CD4-positive, alpha-beta T cell treated with Interferon gamma for 1 hour (primary cell): ENCODE measurements around the gene CNN2.

Experiments used
- DNase-seq: peaks from one replicate; pipeline ENCODE4 v3.0.0-alpha.2; 2020

Gene CNN2

GRCh38 chr19:1068009-1069001 is 41.9 kb downstream of the CNN2 start:
- DNase-seq: peak; percentile 77

DNA sequence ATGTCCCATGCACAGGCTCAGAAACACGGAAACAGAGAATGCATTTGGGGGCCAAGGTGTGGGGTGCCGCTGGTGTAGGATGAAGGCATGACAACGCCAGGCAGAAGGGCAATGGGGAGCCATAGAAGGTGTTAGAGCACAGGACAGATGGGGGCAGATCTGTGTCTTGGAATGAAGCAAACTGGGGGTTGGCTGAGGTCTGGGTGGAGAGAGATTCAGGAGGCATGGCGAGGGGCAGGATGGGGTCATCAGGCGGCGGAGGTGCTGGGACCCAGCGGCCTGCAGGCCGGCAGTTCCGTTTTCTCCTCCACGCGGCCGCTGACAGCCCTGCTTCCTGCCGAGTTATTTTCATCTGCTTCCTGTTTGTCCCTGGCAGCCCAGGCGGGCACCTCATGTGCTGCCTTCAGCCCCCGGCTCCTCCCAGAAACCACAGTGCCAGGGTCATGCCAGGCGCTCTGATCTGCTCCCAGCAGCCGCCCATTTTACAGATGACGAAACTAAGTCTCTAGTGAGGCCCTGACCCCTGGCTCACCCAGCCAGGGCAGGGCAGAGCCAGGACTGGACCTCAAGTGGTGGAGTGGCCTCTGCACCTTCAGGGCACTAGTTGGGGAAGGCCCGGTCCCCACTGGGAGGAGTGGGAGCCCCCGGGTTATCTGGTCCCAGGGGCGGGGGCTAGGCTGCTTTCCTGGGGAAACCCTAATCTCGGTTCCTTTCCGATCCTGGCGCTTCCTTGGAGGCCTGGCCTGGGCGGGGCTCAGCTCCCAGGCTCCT is 42.8 kb downstream of the CNN2 start:
- peak; percentile 85 for DNase-seq

GRCh38 chr19:1070576-1070930 is 44.1 kb downstream of the CNN2 start:
- DNase-seq: no peak

DNA sequence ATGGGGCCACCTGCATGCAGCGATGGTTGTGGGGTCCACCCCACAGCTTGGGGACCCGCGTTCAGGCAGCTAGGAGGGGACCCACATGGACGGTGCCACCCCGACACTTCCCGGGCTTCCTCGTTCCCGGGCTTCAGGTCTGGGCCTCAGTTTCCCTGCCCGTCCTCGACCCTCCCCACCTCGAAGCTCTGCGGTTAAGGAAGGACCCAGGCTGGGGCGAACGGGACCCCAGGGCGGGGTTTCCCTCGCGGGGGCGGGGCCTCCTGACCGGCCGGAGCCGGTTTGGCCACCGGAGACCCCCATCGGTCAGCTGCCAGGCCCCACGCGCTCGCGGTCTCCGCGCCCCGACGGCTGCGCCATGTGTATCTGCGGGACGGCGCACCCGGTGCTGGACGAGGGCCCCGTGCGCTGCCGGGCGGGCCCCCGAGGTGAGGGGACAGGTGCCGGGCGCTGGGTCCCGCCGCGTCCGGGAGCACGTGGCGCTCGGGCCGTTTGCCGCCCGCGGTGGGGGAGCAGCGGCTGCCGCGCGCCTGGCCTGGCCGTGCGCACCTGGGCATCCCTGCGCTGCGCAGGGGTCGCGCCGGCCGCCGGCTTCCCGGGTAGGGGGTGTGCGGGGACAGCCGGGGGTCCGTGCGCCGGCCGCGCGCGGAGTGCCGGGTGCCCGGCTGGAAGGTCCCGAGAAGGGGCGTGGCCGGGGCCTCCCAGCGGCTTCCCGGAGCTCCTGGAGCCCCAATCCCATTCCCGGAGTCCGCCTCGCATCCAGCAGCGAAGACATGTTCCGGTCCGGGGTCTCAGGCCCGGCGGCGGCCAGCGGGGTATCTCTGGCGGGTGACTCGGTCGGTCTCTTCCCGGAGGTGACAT is 44.8 kb downstream of the CNN2 start:
- no peak for DNase-seq

DNA sequence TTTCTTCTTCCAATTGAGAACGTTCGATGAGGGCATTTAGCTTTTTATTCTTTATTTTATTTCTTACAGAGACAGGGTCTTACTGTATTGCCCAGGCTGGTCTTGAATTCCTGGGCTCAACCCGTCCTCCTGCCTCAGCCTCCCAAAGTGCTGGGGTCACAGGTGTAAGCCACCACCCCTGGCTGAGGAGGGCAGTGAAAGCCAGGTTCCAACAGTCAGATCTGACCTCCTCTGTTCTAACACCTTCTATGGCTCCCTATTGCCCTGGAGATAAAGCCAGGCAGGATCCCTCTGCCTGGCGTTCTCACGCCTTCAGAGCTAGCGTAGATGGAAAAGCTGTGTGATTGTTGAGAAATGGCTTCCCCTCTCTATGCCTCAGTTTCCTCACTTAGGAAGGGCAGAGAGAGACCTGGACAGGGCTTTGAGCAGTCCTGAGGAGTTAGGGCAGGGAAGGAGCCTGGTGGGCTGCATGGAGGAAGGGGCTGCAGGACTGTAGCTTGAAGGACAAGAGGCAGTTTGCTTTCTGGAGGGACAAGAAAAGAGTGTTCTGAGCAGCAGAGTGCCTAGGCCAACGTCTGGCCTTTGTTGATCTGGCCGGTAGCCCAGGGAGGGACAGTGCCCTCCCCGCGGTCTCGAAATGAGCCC is 46.1 kb downstream of the CNN2 start:
- DNase-seq: no peak

GRCh38 chr19:1073063-1073955 is 46.9 kb downstream of the CNN2 start:
- no peak for DNase-seq

DNA sequence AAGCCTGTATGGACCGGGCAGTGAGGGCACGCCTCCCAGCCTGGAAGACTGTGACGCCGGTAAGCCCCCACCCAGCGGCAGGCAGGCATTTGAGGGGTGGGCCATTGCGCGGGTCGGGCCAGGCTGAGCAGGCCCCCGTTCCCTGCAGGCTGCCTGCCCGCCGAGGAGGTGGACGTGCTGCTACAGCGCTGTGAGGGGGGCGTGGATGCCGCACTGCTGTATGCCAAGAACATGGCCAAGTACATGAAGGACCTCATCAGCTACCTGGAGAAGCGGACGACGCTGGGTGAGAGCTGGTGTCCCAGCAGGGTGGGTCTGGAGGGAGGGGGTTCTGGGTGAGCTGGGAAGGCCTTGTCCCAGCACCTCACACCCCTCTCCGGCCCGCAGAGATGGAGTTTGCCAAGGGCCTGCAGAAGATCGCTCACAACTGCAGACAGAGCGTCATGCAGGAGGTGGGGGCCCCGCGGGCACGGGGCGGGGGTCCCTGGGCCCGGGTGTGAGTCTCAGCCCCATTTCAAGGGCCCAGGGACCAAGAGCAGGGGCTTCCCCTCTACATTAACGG is 47.6 kb downstream of the CNN2 start:
- no peak for DNase-seq

DNA sequence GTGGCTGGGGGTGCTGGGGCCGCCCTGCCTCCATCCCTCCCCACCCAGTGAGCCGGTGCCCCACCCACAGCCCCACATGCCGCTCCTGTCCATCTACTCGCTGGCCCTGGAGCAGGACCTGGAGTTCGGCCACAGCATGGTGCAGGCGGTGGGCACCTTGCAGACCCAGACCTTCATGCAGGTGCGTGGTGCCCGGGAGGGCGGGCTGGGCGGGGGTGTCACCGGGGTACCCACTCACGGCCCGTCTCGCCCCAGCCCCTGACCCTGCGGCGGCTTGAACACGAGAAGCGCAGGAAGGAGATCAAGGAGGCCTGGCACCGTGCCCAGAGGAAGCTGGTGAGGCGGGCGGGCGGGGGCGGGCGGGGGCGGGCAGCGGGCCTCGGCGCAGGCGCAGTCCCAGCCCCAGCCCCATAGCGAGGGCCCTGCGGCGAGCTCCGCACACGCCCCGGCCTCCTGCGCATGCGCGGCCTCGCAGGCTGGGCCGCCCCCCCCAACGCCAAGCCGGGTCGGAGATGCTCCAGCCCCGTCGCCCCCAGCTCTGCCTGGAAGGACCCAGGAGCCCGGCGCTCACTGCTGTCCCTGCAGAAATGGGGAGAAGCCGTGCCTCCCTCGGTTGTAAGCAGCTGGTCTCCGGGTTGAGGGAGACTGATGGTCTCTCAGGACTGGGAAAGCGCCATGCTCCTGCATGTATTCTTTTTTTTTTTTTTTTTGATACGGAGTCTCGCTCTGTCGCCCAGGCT is 48.3 kb downstream of the CNN2 start:
- DNase-seq: peak; percentile 93

DNA sequence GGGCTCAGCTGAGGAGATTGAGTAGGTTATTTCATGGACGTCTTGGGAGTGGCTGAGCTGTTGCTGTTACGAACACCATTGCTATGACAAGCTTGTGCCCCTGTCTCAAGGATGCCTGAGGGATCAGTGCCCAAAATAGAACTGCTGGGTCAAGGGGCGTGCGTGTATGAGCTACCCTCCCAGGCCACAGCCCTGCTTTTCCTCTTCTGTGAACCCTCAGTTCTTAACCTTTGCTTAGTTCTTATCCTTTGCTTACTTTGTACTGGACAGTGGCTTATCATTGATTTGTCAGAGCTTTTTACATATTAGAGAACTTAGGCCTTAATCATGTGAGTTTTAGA is 49.6 kb downstream of the CNN2 start:
- DNase-seq: no peak

DNA sequence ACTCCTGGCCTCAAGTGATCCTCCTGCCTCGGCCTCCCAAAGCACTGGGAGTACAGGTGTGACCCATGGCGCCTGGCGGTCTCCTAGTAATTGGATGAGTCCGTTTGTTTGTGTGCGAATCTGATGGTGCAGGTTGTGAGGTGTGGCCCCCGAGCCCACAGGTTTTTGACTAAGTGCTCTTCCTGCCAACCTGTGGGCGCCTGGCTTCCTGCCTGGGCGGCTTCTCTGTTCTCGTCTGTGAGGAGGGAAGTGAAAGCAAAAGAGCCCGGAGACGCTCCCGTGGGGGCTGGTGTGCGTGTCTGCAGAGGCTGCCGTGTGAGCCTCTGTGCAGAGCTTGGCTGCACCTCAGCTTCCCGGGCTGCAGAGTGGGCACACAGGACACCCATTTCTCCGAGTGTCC is 50.5 kb downstream of the CNN2 start:
- peak; percentile 94 for DNase-seq

DNA sequence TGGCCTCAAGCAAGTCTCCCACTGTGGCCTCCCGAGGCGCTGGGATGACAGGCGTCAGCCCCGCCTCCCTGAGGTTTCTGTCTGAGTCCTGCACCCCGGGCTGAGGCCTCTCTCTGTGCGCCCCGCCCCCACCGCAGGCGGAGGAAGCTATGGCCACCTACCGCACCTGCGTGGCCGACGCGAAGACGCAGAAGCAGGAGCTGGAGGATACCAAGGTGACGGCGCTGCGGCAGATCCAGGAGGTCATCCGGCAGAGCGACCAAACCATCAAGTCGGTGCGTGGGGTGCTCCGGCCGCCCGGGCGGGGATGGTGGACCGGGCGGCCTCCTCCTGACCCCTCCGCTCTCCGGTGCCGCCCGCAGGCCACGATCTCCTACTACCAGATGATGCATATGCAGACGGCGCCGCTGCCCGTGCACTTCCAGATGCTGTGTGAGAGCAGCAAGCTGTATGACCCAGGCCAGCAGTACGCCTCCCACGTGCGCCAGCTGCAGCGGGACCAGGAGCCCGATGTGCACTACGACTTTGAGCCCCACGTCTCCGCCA is 53.2 kb downstream of the CNN2 start:
- DNase-seq: peak; percentile 53

GRCh38 chr19:1080360-1081161 is 54.2 kb downstream of the CNN2 start:
- DNase-seq: no peak

- no peak for DNase-seq
Observed at GRCh38 chr19:1081301-1082164, 55.1 kb downstream of the CNN2 start.

GRCh38 chr19:1082165-1082927 is 55.9 kb downstream of the CNN2 start:
- peak; percentile 93 for DNase-seq

- DNase-seq: no peak
Observed at GRCh38 chr19:1082928-1083816, 56.8 kb downstream of the CNN2 start.
